T47D (cell line): ENCODE measurements around the gene PRODH2.

Source experiments
- DNase-seq, 2 experiments: peaks; one replicate each; pipeline versions ENCODE4 v3.0.0 to v3.0.0-alpha.2; 2011 to 2012; ENCODE audit warnings: low read depth in 1 of 2, low spot score in 1 of 2
- JUND ChIP-seq: IDR thresholded peaks from 2 replicates; pipeline ENCODE4 v1.6.1; 2012; ENCODE audit warnings: low read depth
- in situ Hi-C: cut with HindIII; loops from 2 replicates; pipeline ENCODE4 v1.10.0; 2016; ENCODE audit warnings: low sequenced_read_pairs, low pct_unique_long_range_greater_than_20kb

PRODH2 gene

GRCh38 chr19:35788205-35788960, 24.3 kb downstream of the PRODH2 start:
- in situ Hi-C loops: no loop called here
- no peak for TF ChIP-seq JUND

GRCh38 chr19:35787227-35787799, 25.3 kb downstream of the PRODH2 start:
- in situ Hi-C loops: no loop called here
- DNase-seq: no peak
- no peak for TF ChIP-seq JUND

More at GRCh38 chr19:35788205-35788960, 24.3 kb downstream of the PRODH2 start:
- DNase-seq: no peak

- no peak for DNase-seq
- in situ Hi-C loops: no loop called here
- no peak for TF ChIP-seq JUND
Observed at GRCh38 chr19:35786299-35787160, 26.1 kb downstream of the PRODH2 start.

- in situ Hi-C loops: no loop called here
- TF ChIP-seq JUND: no peak
- DNase-seq: no peak
Observed at GRCh38 chr19:35785339-35785627, 27.4 kb downstream of the PRODH2 start.

GRCh38 chr19:35784503-35785338, 27.9 kb downstream of the PRODH2 start:
- no peak for TF ChIP-seq JUND
- no peak for DNase-seq
- in situ Hi-C loops: no loop called here

- no peak for TF ChIP-seq JUND
- no peak for DNase-seq
- in situ Hi-C loops: no loop called here
Observed at GRCh38 chr19:35783469-35784434, 28.9 kb downstream of the PRODH2 start.

GRCh38 chr19:35782589-35782988, 30.1 kb downstream of the PRODH2 start:
- in situ Hi-C loops: no loop called here
- DNase-seq: no peak
- no peak for TF ChIP-seq JUND

GRCh38 chr19:35781650-35782049, 31.0 kb downstream of the PRODH2 start:
- in situ Hi-C loops: no loop called here
- no peak for TF ChIP-seq JUND
- no peak for DNase-seq

GRCh38 chr19:35780717-35781116, 31.9 kb downstream of the PRODH2 start:
- no peak for TF ChIP-seq JUND
- no peak for DNase-seq
- in situ Hi-C loops: no loop called here

- in situ Hi-C loops: no loop called here
- no peak for TF ChIP-seq JUND
- no peak for DNase-seq
Observed at GRCh38 chr19:35780058-35780457, 32.6 kb downstream of the PRODH2 start.

- TF ChIP-seq JUND: no peak
Observed at GRCh38 chr19:35779033-35779432, 33.6 kb downstream of the PRODH2 start.

GRCh38 chr19:35777961-35778360, 34.7 kb downstream of the PRODH2 start:
- TF ChIP-seq JUND: no peak
- DNase-seq: no peak
- in situ Hi-C loops: no loop called here

More at GRCh38 chr19:35779033-35779432, 33.6 kb downstream of the PRODH2 start:
- DNase-seq: no peak
- in situ Hi-C loops: no loop called here
